Erythroblast (primary cell): ENCODE data around the gene KLHDC3.

Experiments
- GATA1 ChIP-seq: IDR thresholded peaks from 2 replicates; pipeline ENCODE4 v1.6.1; 2011; ENCODE audit warnings: low read depth, mild to moderate bottlenecking, control low read depth, low read length, moderate library complexity
- POLR2A ChIP-seq: IDR thresholded peaks from 2 replicates; pipeline ENCODE4 v1.6.1; 2011; ENCODE audit warnings: mild to moderate bottlenecking, low read length

- no peak for TF ChIP-seq POLR2A
- TF ChIP-seq GATA1 = no peak
These were observed 779 bp upstream of the KLHDC3 start for GRCh38 chr6:43013097-43013842.
